Mesenchymal stem cell (in vitro differentiated cells and primary cell): Measurements from ENCODE around the gene IFNAR1.

Source experiments
- DNase-seq: peaks from one replicate; pipeline ENCODE4 v3.0.0-alpha.2; 2013
- H2AFZ ChIP-seq: one replicate; pipeline ENCODE4 v1.6.1; 2013; ENCODE audit warnings: low read depth, mild to moderate bottlenecking, control low read depth, inconsistent platforms, low read length, moderate library complexity
- H2AK5ac ChIP-seq: 2 replicates; pipeline ENCODE4 v1.6.1; 2013; ENCODE audit warnings: low read length, moderate library complexity, mild to moderate bottlenecking, inconsistent platforms; ENCODE audit not compliant: severe bottlenecking
- H2BK120ac ChIP-seq: one replicate; pipeline ENCODE4 v1.6.1; 2013; ENCODE audit warnings: low read depth, mild to moderate bottlenecking, inconsistent platforms, low read length, moderate library complexity
- H2BK12ac ChIP-seq, 2 experiments: one replicate each; pipeline ENCODE4 v1.6.1; 2013; ENCODE audit warnings: inconsistent platforms in 2 of 2, low read length in 2 of 2, mild to moderate bottlenecking in 2 of 2, moderate library complexity in 2 of 2, control low read depth in 1 of 2
- H2BK15ac ChIP-seq: one replicate; pipeline ENCODE4 v1.6.1; 2013; ENCODE audit warnings: mild to moderate bottlenecking, low read depth, inconsistent platforms; ENCODE audit not compliant: poor library complexity, severe bottlenecking
- H2BK5ac ChIP-seq: 2 replicates; pipeline ENCODE4 v1.6.1; 2013; ENCODE audit warnings: low read depth, mild to moderate bottlenecking, low read length, control low read depth, inconsistent platforms; ENCODE audit not compliant: poor library complexity, severe bottlenecking
- H3K14ac ChIP-seq, 2 experiments: one replicate each; pipeline ENCODE4 v1.6.1; 2013; ENCODE audit warnings: inconsistent platforms in 2 of 2, low read length in 2 of 2, control low read depth in 1 of 2, mild to moderate bottlenecking in 1 of 2, moderate library complexity in 1 of 2
- H3K18ac ChIP-seq, 2 experiments: one replicate each; pipeline ENCODE4 v1.6.1; 2013; ENCODE audit warnings: inconsistent platforms in 2 of 2, low read length in 2 of 2, control low read depth in 1 of 2, low read depth in 1 of 2, mild to moderate bottlenecking in 1 of 2
- H3K23ac ChIP-seq, 2 experiments: one replicate each; pipeline ENCODE4 v1.6.1; 2013; ENCODE audit warnings: inconsistent platforms in 2 of 2, low read length in 2 of 2, mild to moderate bottlenecking in 2 of 2, moderate library complexity in 2 of 2, control low read depth in 1 of 2
- H3K27ac ChIP-seq: 2 replicates; pipeline ENCODE4 v1.5.1; 2013; ENCODE audit warnings: mild to moderate bottlenecking, moderate library complexity, low read length, control low read depth, inconsistent platforms; ENCODE audit not compliant: poor library complexity, severe bottlenecking
- H3K27me3 ChIP-seq, 2 experiments: 2 replicates each; pipeline versions ENCODE4 v1.6.1 to v1.7.0; 2013; ENCODE audit warnings: low read length in 2 of 2, mild to moderate bottlenecking in 2 of 2, moderate library complexity in 2 of 2, control low read depth in 1 of 2, inconsistent platforms in 1 of 2; ENCODE audit not compliant: control insufficient read depth in 1 of 2, insufficient read depth in 1 of 2
- H3K36me3 ChIP-seq, 2 experiments: 2 replicates each; pipeline versions ENCODE4 v1.6.1 to v1.7.0; 2013; ENCODE audit warnings: low read length in 2 of 2, control low read depth in 1 of 2, inconsistent platforms in 1 of 2, low read depth in 1 of 2, mild to moderate bottlenecking in 1 of 2; ENCODE audit not compliant: insufficient read depth in 2 of 2, control insufficient read depth in 1 of 2
- H3K4ac ChIP-seq, 2 experiments: one replicate each; pipeline ENCODE4 v1.6.1; 2013; ENCODE audit warnings: inconsistent platforms in 2 of 2, low read length in 2 of 2, mild to moderate bottlenecking in 2 of 2, moderate library complexity in 2 of 2, control low read depth in 1 of 2, low read depth in 1 of 2
- H3K4me1 ChIP-seq: 2 replicates; pipeline ENCODE4 v1.6.1; 2013; ENCODE audit warnings: low read depth, low read length, control low read depth; ENCODE audit not compliant: control insufficient read depth, insufficient read depth
- H3K4me2 ChIP-seq: 2 replicates; pipeline ENCODE4 v1.6.1; 2013; ENCODE audit warnings: low read length, mild to moderate bottlenecking, inconsistent platforms; ENCODE audit not compliant: poor library complexity, severe bottlenecking
- H3K4me3 ChIP-seq, 2 experiments: 2 replicates each; pipeline versions ENCODE4 v1.5.1 to v1.7.0; 2013; ENCODE audit warnings: low read length in 2 of 2, mild to moderate bottlenecking in 2 of 2, control low read depth in 1 of 2, low read depth in 1 of 2; ENCODE audit not compliant: insufficient read depth in 1 of 2
- H3K79me1 ChIP-seq: replicated peaks from 2 replicates; pipeline ENCODE4 v1.6.1; 2013; ENCODE audit warnings: mild to moderate bottlenecking, control low read depth, low read length, inconsistent platforms; ENCODE audit not compliant: poor library complexity, severe bottlenecking
- H3K9ac ChIP-seq: 2 replicates; pipeline ENCODE4 v1.7.0; 2013; ENCODE audit warnings: mild to moderate bottlenecking, low read length, moderate library complexity
- H3K9me3 ChIP-seq: 2 replicates; pipeline ENCODE4 v1.7.0; 2013; ENCODE audit warnings: mild to moderate bottlenecking, low read length; ENCODE audit not compliant: control insufficient read depth
- H4K8ac ChIP-seq: one replicate; pipeline ENCODE4 v1.6.1; 2013; ENCODE audit warnings: inconsistent platforms, mild to moderate bottlenecking, low read length, moderate library complexity
- H4K91ac ChIP-seq: one replicate; pipeline ENCODE4 v1.6.1; 2013; ENCODE audit warnings: mild to moderate bottlenecking, low read length, inconsistent platforms
- WGBS: methylation state at CpG from one replicate; pipeline ENCODE4 v1.1.7; 2013; ENCODE audit warnings: mixed read lengths; 5-methylcytosine and 5-hydroxymethylcytosine counted together

The IFNAR1 gene

GRCh38 chr21:33401630-33401992 is 76.8 kb downstream of the IFNAR1 start:
- Histone ChIP-seq H2BK120ac (no peak overlapping the region), H3K9me3 (no peaks in the 10 kb centered on the region), H3K4me3 (no peak overlapping the region), H2BK15ac (no peak overlapping the region), H3K4me1 (peaks cover 20% of the 10 kb centered on the region), H3K18ac (peak overlapping the region in 1 of 2 experiments; percentile 54), H3K4me2 (no peak overlapping the region), H3K27me3 (peaks cover 0 to 3% of the 10 kb centered on the region in 2 experiments), H3K14ac (no peak overlapping the region), H2AK5ac (no peak overlapping the region), H3K23ac (no peak overlapping the region), H3K27ac (no peak overlapping the region), H3K36me3 (no peaks in the 10 kb centered on the region), H4K8ac (no peak overlapping the region), H3K79me1 (peaks cover 3% of the 10 kb centered on the region), H2BK12ac (peak overlapping the region in 1 of 2 experiments; percentile 65), H4K91ac (no peak overlapping the region), H2AFZ (no peak overlapping the region), H3K4ac (peak overlapping the region in 1 of 2 experiments; percentile 32), H2BK5ac (no peak overlapping the region), H3K9ac (no peak overlapping the region)
- 98% methylated on average over 5 of the region's 6 CpGs for WGBS
- peak; percentile 21 for DNase-seq

GRCh38 chr21:33402001-33402979 is 77.5 kb downstream of the IFNAR1 start:
- 66% methylated on average over 44 of the region's 45 CpGs for WGBS
- Histone ChIP-seq H4K8ac (peak overlapping the region; percentile 29), H3K9me3 (no peaks in the 10 kb centered on the region), H2AK5ac (no peak overlapping the region), H3K36me3 (peaks cover 0 to 4% of the 10 kb centered on the region in 2 experiments), H3K4me3 (peak overlapping the region in 1 of 2 experiments; percentile 63), H3K18ac (peak overlapping the region; percentile 4 to 73), H3K14ac (peak overlapping the region in 1 of 2 experiments; percentile 48), H2AFZ (no peak overlapping the region), H2BK120ac (peak overlapping the region; percentile 6), H3K23ac (no peak overlapping the region), H2BK15ac (peak overlapping the region; percentile 87), H2BK12ac (peak overlapping the region in 1 of 2 experiments; percentile 1), H2BK5ac (no peak overlapping the region), H3K4ac (no peak overlapping the region), H3K27me3 (peaks cover 0 to 3% of the 10 kb centered on the region in 2 experiments), H3K27ac (peak overlapping the region; percentile 29), H4K91ac (peak overlapping the region; percentile 34), H3K4me2 (peak overlapping the region; percentile 76), H3K9ac (peak overlapping the region; percentile 75), H3K4me1 (peaks cover 18% of the 10 kb centered on the region), H3K79me1 (peaks cover 3% of the 10 kb centered on the region)
- peak; percentile 82 for DNase-seq

- Histone ChIP-seq H3K4me2 (peak within 1 kb of the TSS; percentile 84), H3K4me3 (peak within 1 kb of the TSS; percentile 82 to 89)
Measured at GRCh38 chr21:33403128-33403785, 78.5 kb downstream of the IFNAR1 start, which contains the start of gene IFNGR2. TSS of gene IFNGR2 (plus strand) at chr21:33403413. CDS start at chr21:33403544, 131 bp downstream.

More at GRCh38 chr21:33403128-33403785, 78.5 kb downstream of the IFNAR1 start, which contains the start of gene IFNGR2:
- Histone ChIP-seq H3K79me1 (peaks cover 3% of the 10 kb centered on the region), H3K18ac (peak within 1 kb of the TSS; percentile 97 to 98), H2BK12ac (peak within 1 kb of the TSS; percentile 1 to 93), H3K27me3 (no peaks in the 10 kb centered on the region), H3K4me1 (peaks cover 18% of the 10 kb centered on the region), H3K4ac (peak within 1 kb of the TSS in 1 of 2 experiments; percentile 94), H3K14ac (peak within 1 kb of the TSS; percentile 91 to 95), H2AFZ (peak within 1 kb of the TSS; percentile 11), H3K36me3 (peaks cover 0 to 5% of the 10 kb centered on the region in 2 experiments), H3K23ac (peak within 1 kb of the TSS in 1 of 2 experiments; percentile 98), H3K9ac (peak within 1 kb of the TSS; percentile 87), H4K91ac (peak within 1 kb of the TSS; percentile 84), H4K8ac (peak within 1 kb of the TSS; percentile 89), H2BK15ac (peak within 1 kb of the TSS; percentile 99), H3K9me3 (no peaks in the 10 kb centered on the region), H2AK5ac (no peak within 1 kb of the TSS), H2BK120ac (peak within 1 kb of the TSS; percentile 100), H2BK5ac (peak within 1 kb of the TSS; percentile 48), H3K27ac (peak within 1 kb of the TSS; percentile 58)
- WGBS = 2% methylated on average over 10 of the region's 89 CpGs
- peak; percentile 46 for DNase-seq
